Fibroblast of pulmonary artery (primary cell): ENCODE results near the gene COL18A1.

Source experiments
- DNase-seq: peaks from one replicate; pipeline ENCODE4 v3.0.0-alpha.2; 2010; ENCODE audit warnings: low read depth
- H3K4me3 ChIP-seq: replicated peaks from 2 replicates; pipeline ENCODE4 v1.5.1; 2011; ENCODE audit warnings: low read depth, mild to moderate bottlenecking, control low read depth, low read length, moderate library complexity
- CTCF ChIP-seq: IDR thresholded peaks from 2 replicates; pipeline ENCODE4 v1.5.1; 2011; ENCODE audit warnings: mild to moderate bottlenecking, control low read depth, low read length, inconsistent platforms; ENCODE audit errors: missing control alignments

Gene COL18A1

GRCh38 chr21:45470087-45470515 lies 65.1 kb downstream of the COL18A1 start:
- DNase-seq, result no peak
- TF ChIP-seq CTCF, result no peak

DNA sequence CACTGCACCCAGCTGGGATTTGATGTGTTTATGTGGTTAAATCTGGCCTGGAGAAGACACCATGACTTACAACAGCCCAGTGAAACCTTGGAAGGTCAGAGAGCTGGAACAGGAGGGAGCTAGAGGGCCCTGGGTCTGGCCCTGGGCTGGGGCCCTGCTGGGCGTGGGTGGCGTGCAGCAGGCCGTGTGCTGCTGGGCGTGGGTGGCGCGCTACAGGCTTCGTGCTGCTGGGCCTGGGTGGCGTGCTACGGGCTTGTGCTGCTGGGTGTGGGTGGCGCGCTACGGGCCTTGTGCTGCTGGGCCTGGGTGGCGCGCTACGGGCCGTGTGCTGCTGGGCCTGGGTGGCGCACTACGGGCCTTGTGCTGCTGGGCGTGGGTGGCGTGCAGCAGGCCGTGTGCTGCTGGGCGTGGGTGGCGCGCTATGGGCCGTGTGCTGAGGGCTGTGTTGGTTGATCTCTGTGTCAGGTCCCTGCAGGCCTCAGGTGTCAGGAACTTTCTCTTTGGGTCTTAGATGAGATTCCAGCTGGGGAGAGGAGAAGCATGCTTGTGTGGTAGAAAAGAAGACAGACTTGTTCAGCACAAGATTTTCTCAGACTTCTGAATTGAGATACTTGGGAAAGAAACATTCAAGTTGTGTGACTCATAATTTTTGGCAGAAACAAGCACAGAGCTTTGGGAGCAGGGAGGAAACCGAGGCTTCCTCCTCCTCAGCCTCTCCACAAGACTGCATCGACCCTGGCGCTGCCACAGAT lies 66.0 kb downstream of the COL18A1 start:
- peak overlapping the region; percentile 13 for H3K4me3 ChIP-seq
- DNase-seq, result peak; percentile 93

More at GRCh38 chr21:45470087-45470515, 65.1 kb downstream of the COL18A1 start:
- no peak overlapping the region for H3K4me3 ChIP-seq

GRCh38 chr21:45471525-45472221 lies 66.7 kb downstream of the COL18A1 start:
- peak; percentile 88 for DNase-seq
- no peak for TF ChIP-seq CTCF
- peak overlapping the region; percentile 13 for H3K4me3 ChIP-seq

More for the DNA sequence above, 66.0 kb downstream of the COL18A1 start:
- no peak for TF ChIP-seq CTCF

GRCh38 chr21:45472445-45473365 lies 67.7 kb downstream of the COL18A1 start:
- no peak for TF ChIP-seq CTCF
- H3K4me3 ChIP-seq, result no peak overlapping the region
- DNase-seq, result no peak

- DNase-seq, result no peak
- no peak for TF ChIP-seq CTCF
- H3K4me3 ChIP-seq, result no peak overlapping the region
Observed at GRCh38 chr21:45473496-45474322, 68.7 kb downstream of the COL18A1 start.

DNA sequence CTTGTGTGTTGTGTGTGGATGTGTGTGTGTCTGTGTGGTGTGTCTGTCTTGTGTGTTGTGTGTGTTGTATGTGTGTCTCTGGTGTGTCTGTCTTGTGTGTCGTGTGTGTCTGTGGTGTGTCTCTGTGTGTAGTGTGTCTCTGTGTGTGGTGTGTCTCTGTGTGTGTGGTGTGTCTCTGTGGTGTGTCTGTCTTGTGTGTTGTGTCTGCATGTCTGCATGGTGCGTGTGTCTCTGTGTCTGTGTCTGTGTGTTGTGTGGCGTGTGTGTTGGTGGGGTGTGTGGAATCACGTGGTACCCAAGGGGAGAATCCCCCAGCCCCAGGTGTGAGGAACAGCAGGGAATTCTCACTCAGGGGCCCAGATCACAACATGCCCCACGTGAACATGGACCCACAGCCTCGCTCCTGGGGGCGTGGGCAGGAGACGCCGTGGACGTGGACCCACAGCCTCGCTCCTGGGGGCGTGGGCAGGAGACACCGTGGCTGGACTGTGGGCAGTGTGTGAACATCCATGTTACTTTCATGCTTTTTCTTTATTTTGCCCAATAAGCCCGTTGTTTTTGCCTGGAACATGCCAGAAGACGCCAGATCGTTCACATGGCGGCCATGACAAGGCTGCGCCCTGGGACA lies 69.5 kb downstream of the COL18A1 start:
- H3K4me3 ChIP-seq, result no peak overlapping the region
- DNase-seq, result no peak
- no peak for TF ChIP-seq CTCF
